ENCODE results near the gene ZNF518B.

The ZNF518B gene

GRCh38 chr4:10457255-10457801 lies at the start of gene ZNF518B:
Gene ZNF518B, minus strand, starts transcription at chr4:10457426. Its CDS starts 11,098 bp downstream, at chr4:10446328.
- DNase-seq: peak in 39 of 58 donors; percentile 5 to 59 (median 31)

- no peak for DNase-seq
Observed at GRCh38 chr4:10506077-10506476, 48.9 kb upstream of the ZNF518B start.

- DNase-seq: no peak
Observed at GRCh38 chr4:10504570-10505179, 47.4 kb upstream of the ZNF518B start.

GRCh38 chr4:10502717-10503116 lies 45.5 kb upstream of the ZNF518B start:
- DNase-seq: no peak

- no peak for DNase-seq
Observed at GRCh38 chr4:10500776-10501175, 43.5 kb upstream of the ZNF518B start.

- DNase-seq: no peak
Observed at GRCh38 chr4:10496200-10496599, 39.0 kb upstream of the ZNF518B start.

- no peak for DNase-seq
Observed at GRCh38 chr4:10495651-10496050, 38.4 kb upstream of the ZNF518B start.

GRCh38 chr4:10492464-10492863 lies 35.2 kb upstream of the ZNF518B start:
- DNase-seq: no peak

GRCh38 chr4:10491401-10491800 lies 34.2 kb upstream of the ZNF518B start:
- DNase-seq: no peak

- DNase-seq: no peak
Observed at GRCh38 chr4:10490996-10491395, 33.8 kb upstream of the ZNF518B start.

GRCh38 chr4:10482913-10483312 lies 25.7 kb upstream of the ZNF518B start:
- DNase-seq: no peak

- DNase-seq: no peak
Observed at GRCh38 chr4:10480616-10481015, 23.4 kb upstream of the ZNF518B start.

- DNase-seq: no peak
Observed at GRCh38 chr4:10478621-10479020, 21.4 kb upstream of the ZNF518B start.

GRCh38 chr4:10470505-10470904 lies 13.3 kb upstream of the ZNF518B start:
- DNase-seq: no peak

- no peak for DNase-seq
Observed at GRCh38 chr4:10466161-10466560, 8.9 kb upstream of the ZNF518B start.

GRCh38 chr4:10462876-10463275 lies 5.7 kb upstream of the ZNF518B start:
- DNase-seq: no peak

GRCh38 chr4:10461850-10462400 lies 4.7 kb upstream of the ZNF518B start:
- DNase-seq: no peak

- peak in 20 of 58 donors; percentile 3 to 50 (median 13) for DNase-seq
Observed at GRCh38 chr4:10461091-10461849, 4.0 kb upstream of the ZNF518B start.

GRCh38 chr4:10460313-10461047 lies 3.3 kb upstream of the ZNF518B start:
- no peak for DNase-seq

GRCh38 chr4:10459305-10459704 lies 2.1 kb upstream of the ZNF518B start:
- no peak for DNase-seq

- DNase-seq: no peak
Observed at GRCh38 chr4:10458177-10458576, 951 bp upstream of the ZNF518B start.

All from anterior cingulate cortex (tissue), 58 donors.